K562 treated with DMSO at 1 percent for 4 hours (cell line): ENCODE results near the gene HOMER3. TPM values are rescaled to one million over a fixed set of nuclear protein-coding genes. Genes with fewer than 3 reads are reported as not detected.

ENCODE experiments used
- total RNA-seq: library from RNA; unstranded; fragments of 300-600 nt; gene quantifications from 2 replicates; pipeline ENCODE4 v1.2.3, GENCODE V29; 2022; ENCODE audit not compliant: insufficient read depth

The HOMER3 gene
- total RNA-seq = 8.1 and 8.2 TPM in 2 replicates

DNA sequence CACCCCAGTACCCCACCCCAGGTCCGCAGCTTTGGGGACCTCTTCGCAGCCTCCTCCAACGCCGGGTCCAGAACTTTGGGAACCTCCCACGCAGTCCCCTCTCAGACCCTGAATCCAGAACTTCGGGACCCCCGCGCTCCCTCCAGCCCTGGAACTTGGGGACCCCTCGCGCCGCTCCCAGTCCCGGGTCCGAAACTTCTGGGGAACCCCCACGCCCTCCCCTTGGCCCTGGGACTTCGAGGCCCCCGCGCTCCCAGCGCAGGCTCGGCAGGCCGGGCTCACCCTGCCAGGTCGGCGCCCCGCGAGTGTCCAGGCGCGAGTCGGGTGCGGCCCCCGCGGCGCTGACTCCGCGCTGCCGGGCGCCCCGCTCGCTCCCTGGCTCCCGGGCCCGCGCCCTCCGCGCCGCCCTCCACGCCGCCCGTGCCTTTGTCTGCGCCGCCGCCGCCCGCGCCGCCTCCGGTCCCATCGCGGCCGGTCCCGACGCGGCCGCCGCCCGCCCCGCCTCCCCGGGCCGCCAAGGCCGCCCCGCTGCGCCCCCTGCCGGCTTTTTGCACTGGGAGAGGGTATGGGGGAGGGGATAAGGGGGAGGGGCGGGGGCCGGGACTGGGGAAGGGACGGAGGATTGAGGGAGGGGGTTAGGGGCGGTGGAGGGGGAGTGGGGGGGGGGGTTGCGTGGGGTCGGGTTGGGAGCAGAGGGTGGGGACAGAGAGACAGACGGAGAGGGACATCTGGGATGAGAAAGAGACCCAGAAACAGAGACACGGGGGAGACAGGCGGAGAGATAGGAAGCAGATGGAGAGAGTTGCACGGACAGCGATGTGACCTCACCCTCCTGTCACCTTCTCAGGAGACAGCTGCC, at the start of gene HOMER3:
HOMER3 (minus strand) TSS at position 449 of the 859 bp plus-strand sequence. CDS start 2,235 bp downstream, outside the sequence.

DNA sequence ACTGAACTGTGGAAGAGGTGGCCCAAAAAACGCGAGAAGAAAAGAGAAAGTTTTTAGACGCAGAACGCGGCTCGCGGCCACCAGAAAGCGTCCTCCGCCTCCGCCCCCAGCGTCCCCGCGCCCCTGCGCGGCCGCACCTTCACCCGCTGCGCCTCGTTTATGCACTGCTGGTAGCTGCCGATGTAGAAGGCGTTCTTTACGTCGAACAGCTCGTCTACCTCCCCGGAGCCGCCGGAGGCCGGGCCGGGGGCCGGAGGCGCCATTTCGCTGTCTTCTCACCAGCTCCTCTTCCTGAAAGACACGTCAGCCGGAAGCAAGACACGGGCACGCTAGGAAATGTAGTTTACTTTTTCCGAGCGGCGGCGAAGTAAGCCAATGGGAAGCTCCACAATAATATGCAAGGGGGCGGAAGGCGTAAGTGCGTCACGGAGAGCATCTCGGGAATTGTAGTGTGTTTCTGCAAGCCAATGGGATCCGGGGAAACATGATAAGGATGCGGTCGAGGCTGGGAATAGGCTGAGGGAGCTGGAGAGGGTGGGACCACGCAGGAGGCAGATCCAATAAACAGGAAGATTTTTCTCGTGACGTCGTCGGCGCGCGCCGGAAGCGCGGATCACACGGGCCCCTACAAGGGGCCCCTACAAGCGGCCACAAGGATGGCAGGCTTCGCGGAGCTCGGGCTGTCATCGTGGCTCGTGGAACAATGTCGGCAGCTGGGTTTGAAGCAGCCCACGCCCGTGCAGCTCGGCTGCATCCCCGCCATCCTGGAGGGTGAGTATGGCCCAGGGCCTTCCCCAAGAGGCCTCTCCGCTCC, 21.7 kb downstream of the HOMER3 start, which contains the start of the genes COPE and DDX49:
COPE (minus strand) TSS at position 302 of the 814 bp plus-strand sequence; CDS start at position 263, 39 bp downstream.
DDX49 (plus strand) TSS at position 630 of the 814 bp plus-strand sequence; CDS start at position 657, 27 bp downstream.

DNA sequence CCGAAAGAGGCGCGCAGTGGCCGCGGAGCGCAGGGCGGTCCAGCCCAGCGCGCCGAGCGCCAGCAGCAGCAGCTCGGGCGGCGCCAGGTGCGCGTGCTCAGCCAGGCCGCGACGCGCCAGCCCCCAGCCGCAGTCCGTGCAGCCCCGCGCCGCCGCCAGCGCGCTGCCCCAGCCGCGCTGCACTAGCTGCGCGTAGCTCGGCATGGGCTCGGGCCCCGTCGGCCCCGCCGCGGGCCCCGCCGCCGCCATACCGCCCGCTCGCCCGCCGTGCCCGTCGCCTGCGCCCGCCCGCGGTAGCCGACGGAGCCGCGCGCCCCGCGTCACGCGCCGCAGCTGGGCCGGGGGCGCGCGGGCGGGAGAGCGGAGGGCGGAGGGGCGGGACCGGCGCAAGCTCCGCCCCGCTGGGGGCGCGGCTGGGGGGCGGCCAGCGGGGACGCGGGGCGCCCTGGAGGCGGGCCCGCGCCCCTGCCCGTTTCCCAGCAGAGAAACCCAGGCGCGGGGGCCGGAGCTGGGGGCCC, 45.1 kb downstream of the HOMER3 start, which contains the start of gene CERS1:
CERS1 (minus strand) TSS at position 335 of the 518 bp plus-strand sequence; CDS start at position 249, 86 bp downstream.

Other genes with a start within 250 kb of the HOMER3 start
- not detected in 2 replicates for gene COMP, start 149.9 kb downstream of the HOMER3 start, total RNA-seq
- gene UPF1, start 109.3 kb downstream of the HOMER3 start, total RNA-seq = 72.8 and 86.1 TPM in 2 replicates
- gene CERS1, start 45.1 kb downstream of the HOMER3 start, total RNA-seq = 0.74 TPM in 1 of 2 replicates, not detected in the other
- gene COPE, start 21.8 kb downstream of the HOMER3 start, total RNA-seq = 391 and 452 TPM in 2 replicates
- gene DDX49, start 21.5 kb downstream of the HOMER3 start, total RNA-seq = 68.2 and 90.6 TPM in 2 replicates
- gene SUGP2, start 92.3 kb upstream of the HOMER3 start, total RNA-seq = 53.2 and 71.3 TPM in 2 replicates
- 33.5 and 46.5 TPM in 2 replicates for gene ARMC6, start 92.4 kb upstream of the HOMER3 start, total RNA-seq
- gene SLC25A42, start 122.8 kb upstream of the HOMER3 start, total RNA-seq = 20.4 and 26.7 TPM in 2 replicates
- gene TMEM161A, start 197.3 kb upstream of the HOMER3 start, total RNA-seq = 38.7 and 41.5 TPM in 2 replicates
- gene MEF2B, start 229.0 kb upstream of the HOMER3 start, total RNA-seq = 10.8 and 12.1 TPM in 2 replicates